SK-N-SH (cell line): ENCODE results near the gene HDAC4.

Experiments used
- CTCF ChIP-seq: fragments of 200-600 bp; sonication (generic); IDR thresholded peaks from 2 replicates; pipeline ENCODE4 v1.6.1; 2017; ENCODE audit warnings: antibody characterized with exemption, mild to moderate bottlenecking, moderate library complexity
- EZH2phosphoT487 ChIP-seq: fragments of 200-600 bp; sonication (generic); IDR thresholded peaks from 2 replicates; pipeline ENCODE4 v1.6.1; 2017; ENCODE audit warnings: low read depth, mixed run types, mild to moderate bottlenecking, antibody characterized with exemption, moderate library complexity, borderline replicate concordance
- IRF3 ChIP-seq: fragments of 150-350 bp; IDR thresholded peaks from 2 replicates; pipeline ENCODE4 v1.6.1; 2016; ENCODE audit warnings: mild to moderate bottlenecking, low read depth, low read length
- MAX ChIP-seq: IDR thresholded peaks from 2 replicates; pipeline ENCODE4 v1.4.0; 2012; ENCODE audit warnings: low read depth
- POLR2AphosphoS5 ChIP-seq: IDR thresholded peaks from 2 replicates; pipeline ENCODE4 v1.6.1; 2012; ENCODE audit warnings: low read depth, low read length
- RAD21 ChIP-seq: IDR thresholded peaks from 2 replicates; pipeline ENCODE4 v1.6.1; 2012; ENCODE audit warnings: mild to moderate bottlenecking, low read length
- REST ChIP-seq: IDR thresholded peaks from 2 replicates; pipeline ENCODE4 v1.6.1; 2012; ENCODE audit warnings: mild to moderate bottlenecking, low read depth, low read length, moderate library complexity
- RXRA ChIP-seq: IDR thresholded peaks from 2 replicates; pipeline ENCODE4 v1.4.0; 2012; ENCODE audit warnings: low read depth, mild to moderate bottlenecking, borderline replicate concordance
- TAF1 ChIP-seq: IDR thresholded peaks from 2 replicates; pipeline ENCODE4 v1.6.1; 2012; ENCODE audit warnings: low read depth, mild to moderate bottlenecking, low read length, moderate library complexity, borderline replicate concordance
- USF2 ChIP-seq: fragments of 150-350 bp; IDR thresholded peaks from 2 replicates; pipeline ENCODE4 v1.6.1; 2017; ENCODE audit warnings: antibody characterized with exemption, low read length, low read depth, borderline replicate concordance
- ZBTB33 ChIP-seq: IDR thresholded peaks from 2 replicates; pipeline ENCODE4 v1.4.0; 2012; ENCODE audit warnings: low read depth, borderline replicate concordance

GRCh38 chr2:238999291-238999741 lies 401.5 kb downstream of the HDAC4 start:
- TF ChIP-seq CTCF (no peak), TAF1 (no peak), USF2 (no peak), RAD21 (no peak), RXRA (no peak), ZBTB33 (no peak), EZH2phosphoT487 (no peak), IRF3 (no peak), REST (no peak), MAX (no peak), POLR2AphosphoS5 (no peak)
